ENCODE data around the gene STK17B. TPM values are rescaled to one million over a fixed set of nuclear protein-coding genes. Genes with fewer than 3 reads are reported as not detected.

The STK17B gene
- total RNA-seq, 6 experiments from 2014 or later = 26.7 to 39.8 (median 32.5) TPM

DNA sequence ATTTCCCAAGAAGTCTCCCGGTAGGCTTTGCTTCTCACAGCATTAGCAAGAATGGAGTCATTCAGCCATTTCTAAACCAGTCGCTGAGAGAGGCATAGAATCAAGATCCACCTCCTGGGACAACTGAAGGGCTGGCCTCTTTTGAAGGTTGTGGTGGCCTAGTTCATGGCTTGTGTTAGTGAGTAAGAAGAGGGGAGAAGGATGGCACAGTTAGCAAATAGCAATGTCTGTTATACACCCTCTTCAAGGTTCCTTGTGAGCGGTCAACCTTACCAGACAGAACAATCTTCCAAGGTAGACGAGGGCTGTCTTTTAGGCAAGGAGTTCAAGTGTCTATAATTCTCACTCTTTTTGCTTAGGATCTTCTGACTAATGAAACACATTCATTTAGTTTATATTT lies 67.3 kb downstream of the STK17B start:
- Mint-ChIP-seq H3K4me1 (ENCODE audit: low read depth) (peaks cover 11% of the 10 kb centered on the region), H3K4me3 (no peak overlapping the region)

DNA sequence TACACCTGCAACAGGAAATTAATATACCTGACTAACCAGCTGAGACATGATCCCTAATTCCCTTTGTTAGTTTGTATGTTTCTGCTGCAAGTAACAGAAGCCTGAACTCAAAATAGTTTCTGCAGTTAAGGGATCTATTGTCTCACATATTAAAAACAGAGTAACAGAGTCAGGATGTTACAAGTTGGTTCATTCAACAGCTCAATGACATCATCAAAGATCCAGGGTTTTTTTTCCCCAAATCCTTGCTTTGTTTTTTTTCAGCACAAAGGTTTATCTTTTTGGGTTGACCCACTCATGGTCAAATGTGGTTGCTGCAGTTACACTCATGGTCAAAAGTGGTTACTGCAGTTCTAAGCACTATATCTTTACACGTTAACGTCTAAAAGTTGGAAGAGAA lies 67.8 kb downstream of the STK17B start:
- H3K9me3 Mint-ChIP-seq = no peaks in the 10 kb centered on the region
- TF ChIP-seq, protein P1, sequence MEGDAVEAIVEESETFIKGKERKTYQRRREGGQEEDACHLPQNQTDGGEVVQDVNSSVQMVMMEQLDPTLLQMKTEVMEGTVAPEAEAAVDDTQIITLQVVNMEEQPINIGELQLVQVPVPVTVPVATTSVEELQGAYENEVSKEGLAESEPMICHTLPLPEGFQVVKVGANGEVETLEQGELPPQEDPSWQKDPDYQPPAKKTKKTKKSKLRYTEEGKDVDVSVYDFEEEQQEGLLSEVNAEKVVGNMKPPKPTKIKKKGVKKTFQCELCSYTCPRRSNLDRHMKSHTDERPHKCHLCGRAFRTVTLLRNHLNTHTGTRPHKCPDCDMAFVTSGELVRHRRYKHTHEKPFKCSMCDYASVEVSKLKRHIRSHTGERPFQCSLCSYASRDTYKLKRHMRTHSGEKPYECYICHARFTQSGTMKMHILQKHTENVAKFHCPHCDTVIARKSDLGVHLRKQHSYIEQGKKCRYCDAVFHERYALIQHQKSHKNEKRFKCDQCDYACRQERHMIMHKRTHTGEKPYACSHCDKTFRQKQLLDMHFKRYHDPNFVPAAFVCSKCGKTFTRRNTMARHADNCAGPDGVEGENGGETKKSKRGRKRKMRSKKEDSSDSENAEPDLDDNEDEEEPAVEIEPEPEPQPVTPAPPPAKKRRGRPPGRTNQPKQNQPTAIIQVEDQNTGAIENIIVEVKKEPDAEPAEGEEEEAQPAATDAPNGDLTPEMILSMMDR (IDR thresholded peaks at IDR 0.05) = no peak
- peaks cover 1% of the 10 kb centered on the region; the same call in 1 of the 2 replicates for H3K27me3 Mint-ChIP-seq (ENCODE audit: insufficient read depth)
- DNase-seq = no peak
- H3K27ac Mint-ChIP-seq = no peak overlapping the region
- H3K4me1 Mint-ChIP-seq (ENCODE audit: low read depth) = peaks cover 11% of the 10 kb centered on the region
- no peaks in the 10 kb centered on the region for H3K36me3 Mint-ChIP-seq (ENCODE audit: low read depth)
- H3K4me3 Mint-ChIP-seq = no peak overlapping the region

More for the DNA sequence above, 67.3 kb downstream of the STK17B start:
- Mint-ChIP-seq H3K27me3 (ENCODE audit: insufficient read depth) (peaks cover 2% of the 10 kb centered on the region), H3K27ac (no peak overlapping the region), H3K9me3 (no peaks in the 10 kb centered on the region), H3K36me3 (ENCODE audit: low read depth) (no peaks in the 10 kb centered on the region)
- no peak for DNase-seq
- TF ChIP-seq, protein P1 (IDR thresholded peaks at IDR 0.05) = no peak

DNA sequence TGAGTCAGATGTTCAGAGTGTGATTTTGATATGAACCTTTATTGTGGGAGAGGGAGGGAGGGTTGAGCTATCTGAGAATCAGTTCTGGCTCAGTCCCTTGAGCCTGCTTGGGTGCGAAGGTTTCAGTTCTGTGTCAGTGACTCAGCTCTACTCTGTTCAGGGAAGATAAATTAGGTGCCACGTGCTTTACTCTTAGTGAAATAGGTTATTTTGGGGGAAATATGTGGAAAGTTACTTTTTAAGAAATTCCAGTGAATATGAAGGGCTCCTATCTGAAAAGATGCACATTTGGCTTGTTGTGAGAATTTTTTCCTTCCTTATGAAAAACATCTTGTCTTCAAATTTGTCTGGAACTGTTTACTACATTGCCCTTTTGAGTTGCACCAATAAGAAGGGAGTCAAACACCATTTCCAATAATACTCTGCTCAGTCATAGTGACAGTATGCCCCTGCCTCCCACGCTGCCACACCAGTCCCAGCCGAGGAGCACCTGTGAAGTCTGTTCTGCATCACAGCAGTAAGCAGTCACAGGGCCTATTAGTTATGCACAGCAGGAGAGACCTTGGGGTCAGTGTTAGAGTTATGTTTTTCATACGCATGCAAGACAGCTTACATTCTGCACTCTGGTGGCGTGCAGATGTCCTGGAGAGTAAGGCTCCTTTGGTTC lies 69.9 kb downstream of the STK17B start:
- H3K9me3 Mint-ChIP-seq = no peaks in the 10 kb centered on the region
- TF ChIP-seq, protein P1 (IDR thresholded peaks at IDR 0.05) = no peak
- H3K4me1 Mint-ChIP-seq (ENCODE audit: low read depth) = peaks cover 11% of the 10 kb centered on the region
- peaks cover 1% of the 10 kb centered on the region; the same call in 1 of the 2 replicates for H3K27me3 Mint-ChIP-seq (ENCODE audit: insufficient read depth)
- H3K36me3 Mint-ChIP-seq (ENCODE audit: low read depth) = no peaks in the 10 kb centered on the region
- no peak overlapping the region; the same call in 1 of the 2 replicates for H3K27ac Mint-ChIP-seq
- no peak for DNase-seq
- no peak overlapping the region for H3K4me3 Mint-ChIP-seq

DNA sequence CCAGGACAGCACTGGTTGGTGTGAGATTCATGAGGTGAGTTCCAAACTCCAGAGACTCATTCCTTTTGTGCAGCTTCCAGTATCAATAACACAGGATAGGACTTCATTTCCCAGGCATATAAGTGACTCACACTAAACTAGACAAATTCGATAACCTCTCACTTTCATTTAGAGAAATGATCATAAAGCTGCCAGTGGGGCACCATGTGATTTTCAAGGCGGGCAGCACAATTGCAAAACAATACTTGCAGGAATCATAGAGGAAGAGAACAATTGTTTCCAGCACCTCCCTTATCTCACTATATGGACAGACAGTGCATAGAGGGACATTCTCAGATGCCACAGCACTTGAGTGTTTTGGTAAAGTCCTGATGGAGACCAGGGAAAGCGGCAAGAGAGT lies 71.5 kb downstream of the STK17B start:
- peaks cover 11% of the 10 kb centered on the region for H3K4me1 Mint-ChIP-seq (ENCODE audit: low read depth)

DNA sequence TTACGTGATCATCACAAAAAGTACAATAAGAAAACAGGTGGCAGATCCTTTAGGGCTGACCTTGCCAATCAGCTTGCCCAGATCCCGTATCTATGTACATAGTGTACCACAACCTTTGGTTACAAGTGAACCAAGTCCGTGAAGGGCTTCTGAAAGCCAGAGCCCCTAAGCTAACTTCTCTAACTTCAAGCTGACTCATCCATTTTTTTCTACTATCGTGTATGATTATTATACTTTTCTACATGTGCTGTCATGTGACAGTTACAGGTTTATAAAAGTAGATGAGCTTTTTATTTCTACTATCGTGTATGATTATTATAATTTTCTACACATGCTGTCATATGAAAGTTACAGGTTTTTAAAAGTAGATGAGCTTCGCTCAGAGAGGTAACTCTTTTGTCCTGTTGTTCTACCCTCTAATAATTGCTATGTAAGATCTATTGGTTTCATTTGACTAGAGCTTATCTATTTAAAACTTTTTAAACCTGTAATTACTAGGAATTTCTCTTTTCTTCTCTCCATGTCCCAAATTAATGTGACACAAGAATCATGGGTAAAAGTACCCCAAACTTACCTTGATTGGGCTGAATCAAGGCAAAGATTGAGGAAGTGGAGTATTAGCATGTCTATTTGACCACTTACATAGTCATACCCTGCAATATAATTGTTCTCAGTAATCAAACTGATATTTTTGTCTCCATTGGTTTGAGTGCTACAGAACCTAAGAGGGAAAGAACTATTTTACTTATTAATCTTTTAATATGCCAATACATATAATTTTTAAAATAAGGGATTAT lies 73.3 kb downstream of the STK17B start:
- no peak overlapping the region for H3K4me3 Mint-ChIP-seq
- TF ChIP-seq, protein P1 (IDR thresholded peaks at IDR 0.05) = no peak

More for the DNA sequence above, 71.5 kb downstream of the STK17B start:
- Mint-ChIP-seq H3K9me3 (no peaks in the 10 kb centered on the region), H3K36me3 (ENCODE audit: low read depth) (no peaks in the 10 kb centered on the region), H3K27me3 (ENCODE audit: insufficient read depth) (peaks cover 1% of the 10 kb centered on the region; the same call in 1 of the 2 replicates), H3K27ac (no peak overlapping the region), H3K4me3 (no peak overlapping the region)
- TF ChIP-seq, protein P1 (IDR thresholded peaks at IDR 0.05) = no peak
- no peak for DNase-seq

More for the DNA sequence above, 73.3 kb downstream of the STK17B start:
- peaks cover 10% of the 10 kb centered on the region for H3K9me3 Mint-ChIP-seq
- H3K36me3 Mint-ChIP-seq (ENCODE audit: low read depth) = 0 out of 2 replicates have a peak, but pooled peaks cover 4% of the 10 kb centered on the region
- no peak for DNase-seq
- peaks cover 1% of the 10 kb centered on the region for H3K27me3 Mint-ChIP-seq (ENCODE audit: insufficient read depth)
- peaks cover 11% of the 10 kb centered on the region for H3K4me1 Mint-ChIP-seq (ENCODE audit: low read depth)
- H3K27ac Mint-ChIP-seq = no peak overlapping the region

Measured in HFFc6 (cell line).